ENCODE data around the gene NOC2L. TPM values are rescaled to one million over a fixed set of nuclear protein-coding genes. Genes with fewer than 3 reads are reported as not detected.

NOC2L gene
- total and polyA plus RNA-seq, 9 of the 15 experiments (the other 6 are each of a cell fraction or from before 2014, with no cell fraction given), result 4.0 to 410 (median 200) TPM

DNA sequence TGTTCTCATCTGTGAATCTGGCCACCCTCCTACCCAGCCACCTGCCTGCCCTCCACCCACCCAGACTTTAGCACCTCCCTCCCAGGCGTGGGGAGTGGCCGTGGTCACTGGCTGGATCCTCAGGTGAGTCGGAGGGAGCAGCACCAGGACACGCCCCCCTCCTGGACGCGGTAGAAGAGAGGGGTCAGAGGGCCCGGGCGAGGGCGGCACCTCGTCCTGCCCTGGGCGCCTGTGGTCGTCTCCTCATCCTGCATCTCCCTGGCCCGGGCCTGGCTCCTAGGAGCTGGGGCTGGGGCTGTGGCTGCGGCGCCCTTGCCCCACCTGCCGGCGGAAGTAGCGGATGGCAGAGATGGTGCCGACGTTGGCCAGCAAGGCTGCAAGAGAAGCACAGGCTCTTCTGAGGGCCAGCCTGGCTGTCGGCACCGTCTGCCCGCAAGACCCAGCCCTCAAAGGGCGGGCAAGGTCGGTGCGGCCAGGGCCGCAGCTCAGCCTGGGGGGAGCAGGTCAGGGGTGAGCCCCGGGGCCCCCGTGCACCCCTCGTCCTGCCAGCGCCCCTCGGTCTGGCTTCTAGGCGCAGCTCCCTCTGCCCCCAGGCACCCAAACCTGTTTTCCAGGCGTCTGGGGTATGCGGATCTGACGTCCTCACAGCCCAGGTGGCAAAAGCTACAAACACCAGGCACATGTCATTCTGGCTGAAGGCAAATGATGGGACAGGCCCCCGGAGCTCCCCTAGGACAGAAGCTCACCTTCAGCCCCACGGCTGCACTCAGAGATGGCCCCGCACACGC lies 17.0 kb upstream of the NOC2L start (continued):
- TF ChIP-seq, protein P1, sequence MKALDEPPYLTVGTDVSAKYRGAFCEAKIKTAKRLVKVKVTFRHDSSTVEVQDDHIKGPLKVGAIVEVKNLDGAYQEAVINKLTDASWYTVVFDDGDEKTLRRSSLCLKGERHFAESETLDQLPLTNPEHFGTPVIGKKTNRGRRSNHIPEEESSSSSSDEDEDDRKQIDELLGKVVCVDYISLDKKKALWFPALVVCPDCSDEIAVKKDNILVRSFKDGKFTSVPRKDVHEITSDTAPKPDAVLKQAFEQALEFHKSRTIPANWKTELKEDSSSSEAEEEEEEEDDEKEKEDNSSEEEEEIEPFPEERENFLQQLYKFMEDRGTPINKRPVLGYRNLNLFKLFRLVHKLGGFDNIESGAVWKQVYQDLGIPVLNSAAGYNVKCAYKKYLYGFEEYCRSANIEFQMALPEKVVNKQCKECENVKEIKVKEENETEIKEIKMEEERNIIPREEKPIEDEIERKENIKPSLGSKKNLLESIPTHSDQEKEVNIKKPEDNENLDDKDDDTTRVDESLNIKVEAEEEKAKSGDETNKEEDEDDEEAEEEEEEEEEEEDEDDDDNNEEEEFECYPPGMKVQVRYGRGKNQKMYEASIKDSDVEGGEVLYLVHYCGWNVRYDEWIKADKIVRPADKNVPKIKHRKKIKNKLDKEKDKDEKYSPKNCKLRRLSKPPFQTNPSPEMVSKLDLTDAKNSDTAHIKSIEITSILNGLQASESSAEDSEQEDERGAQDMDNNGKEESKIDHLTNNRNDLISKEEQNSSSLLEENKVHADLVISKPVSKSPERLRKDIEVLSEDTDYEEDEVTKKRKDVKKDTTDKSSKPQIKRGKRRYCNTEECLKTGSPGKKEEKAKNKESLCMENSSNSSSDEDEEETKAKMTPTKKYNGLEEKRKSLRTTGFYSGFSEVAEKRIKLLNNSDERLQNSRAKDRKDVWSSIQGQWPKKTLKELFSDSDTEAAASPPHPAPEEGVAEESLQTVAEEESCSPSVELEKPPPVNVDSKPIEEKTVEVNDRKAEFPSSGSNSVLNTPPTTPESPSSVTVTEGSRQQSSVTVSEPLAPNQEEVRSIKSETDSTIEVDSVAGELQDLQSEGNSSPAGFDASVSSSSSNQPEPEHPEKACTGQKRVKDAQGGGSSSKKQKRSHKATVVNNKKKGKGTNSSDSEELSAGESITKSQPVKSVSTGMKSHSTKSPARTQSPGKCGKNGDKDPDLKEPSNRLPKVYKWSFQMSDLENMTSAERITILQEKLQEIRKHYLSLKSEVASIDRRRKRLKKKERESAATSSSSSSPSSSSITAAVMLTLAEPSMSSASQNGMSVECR (CRISPR knock-in tag; IDR thresholded peaks at IDR 0.05), result peak; percentile 49; the same call in 1 of the 2 replicates
- TF ChIP-seq PHF21A (IDR thresholded peaks at IDR 0.05; ENCODE audit: borderline replicate concordance, low read depth) (peak; percentile 65; the same call in 1 of the 2 replicates), DACH1 (IDR thresholded peaks at IDR 0.05; ENCODE audit: partially characterized antibody) (no peak), SMAD2 (IDR thresholded peaks at IDR 0.05; ENCODE audit: low read depth, low read length) (no peak), PHF8 (IDR thresholded peaks at IDR 0.05; ENCODE audit: borderline replicate concordance, low read length) (no peak), ATF7 (IDR thresholded peaks at IDR 0.05) (0 out of 2 replicates have a peak, but pooled peaks have one; percentile 10), FIP1L1 (IDR thresholded peaks at IDR 0.05; ENCODE audit: low read depth, low read length, poor library complexity, severe bottlenecking) (peak; percentile 23)
- TF ChIP-seq, protein P2, sequence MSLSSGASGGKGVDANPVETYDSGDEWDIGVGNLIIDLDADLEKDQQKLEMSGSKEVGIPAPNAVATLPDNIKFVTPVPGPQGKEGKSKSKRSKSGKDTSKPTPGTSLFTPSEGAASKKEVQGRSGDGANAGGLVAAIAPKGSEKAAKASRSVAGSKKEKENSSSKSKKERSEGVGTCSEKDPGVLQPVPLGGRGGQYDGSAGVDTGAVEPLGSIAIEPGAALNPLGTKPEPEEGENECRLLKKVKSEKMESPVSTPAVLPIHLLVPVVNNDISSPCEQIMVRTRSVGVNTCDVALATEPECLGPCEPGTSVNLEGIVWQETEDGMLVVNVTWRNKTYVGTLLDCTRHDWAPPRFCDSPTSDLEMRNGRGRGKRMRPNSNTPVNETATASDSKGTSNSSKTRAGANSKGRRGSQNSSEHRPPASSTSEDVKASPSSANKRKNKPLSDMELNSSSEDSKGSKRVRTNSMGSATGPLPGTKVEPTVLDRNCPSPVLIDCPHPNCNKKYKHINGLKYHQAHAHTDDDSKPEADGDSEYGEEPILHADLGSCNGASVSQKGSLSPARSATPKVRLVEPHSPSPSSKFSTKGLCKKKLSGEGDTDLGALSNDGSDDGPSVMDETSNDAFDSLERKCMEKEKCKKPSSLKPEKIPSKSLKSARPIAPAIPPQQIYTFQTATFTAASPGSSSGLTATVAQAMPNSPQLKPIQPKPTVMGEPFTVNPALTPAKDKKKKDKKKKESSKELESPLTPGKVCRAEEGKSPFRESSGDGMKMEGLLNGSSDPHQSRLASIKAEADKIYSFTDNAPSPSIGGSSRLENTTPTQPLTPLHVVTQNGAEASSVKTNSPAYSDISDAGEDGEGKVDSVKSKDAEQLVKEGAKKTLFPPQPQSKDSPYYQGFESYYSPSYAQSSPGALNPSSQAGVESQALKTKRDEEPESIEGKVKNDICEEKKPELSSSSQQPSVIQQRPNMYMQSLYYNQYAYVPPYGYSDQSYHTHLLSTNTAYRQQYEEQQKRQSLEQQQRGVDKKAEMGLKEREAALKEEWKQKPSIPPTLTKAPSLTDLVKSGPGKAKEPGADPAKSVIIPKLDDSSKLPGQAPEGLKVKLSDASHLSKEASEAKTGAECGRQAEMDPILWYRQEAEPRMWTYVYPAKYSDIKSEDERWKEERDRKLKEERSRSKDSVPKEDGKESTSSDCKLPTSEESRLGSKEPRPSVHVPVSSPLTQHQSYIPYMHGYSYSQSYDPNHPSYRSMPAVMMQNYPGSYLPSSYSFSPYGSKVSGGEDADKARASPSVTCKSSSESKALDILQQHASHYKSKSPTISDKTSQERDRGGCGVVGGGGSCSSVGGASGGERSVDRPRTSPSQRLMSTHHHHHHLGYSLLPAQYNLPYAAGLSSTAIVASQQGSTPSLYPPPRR (CRISPR knock-in tag; IDR thresholded peaks at IDR 0.05; ENCODE audit: borderline replicate concordance), result no peak
- TF ChIP-seq, protein P3, sequence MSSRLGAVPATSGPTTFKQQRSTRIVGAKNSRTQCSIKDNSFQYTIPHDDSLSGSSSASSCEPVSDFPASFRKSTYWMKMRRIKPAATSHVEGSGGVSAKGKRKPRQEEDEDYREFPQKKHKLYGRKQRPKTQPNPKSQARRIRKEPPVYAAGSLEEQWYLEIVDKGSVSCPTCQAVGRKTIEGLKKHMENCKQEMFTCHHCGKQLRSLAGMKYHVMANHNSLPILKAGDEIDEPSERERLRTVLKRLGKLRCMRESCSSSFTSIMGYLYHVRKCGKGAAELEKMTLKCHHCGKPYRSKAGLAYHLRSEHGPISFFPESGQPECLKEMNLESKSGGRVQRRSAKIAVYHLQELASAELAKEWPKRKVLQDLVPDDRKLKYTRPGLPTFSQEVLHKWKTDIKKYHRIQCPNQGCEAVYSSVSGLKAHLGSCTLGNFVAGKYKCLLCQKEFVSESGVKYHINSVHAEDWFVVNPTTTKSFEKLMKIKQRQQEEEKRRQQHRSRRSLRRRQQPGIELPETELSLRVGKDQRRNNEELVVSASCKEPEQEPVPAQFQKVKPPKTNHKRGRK (tag; IDR thresholded peaks at IDR 0.05), result no peak
- TF ChIP-seq, protein P4, sequence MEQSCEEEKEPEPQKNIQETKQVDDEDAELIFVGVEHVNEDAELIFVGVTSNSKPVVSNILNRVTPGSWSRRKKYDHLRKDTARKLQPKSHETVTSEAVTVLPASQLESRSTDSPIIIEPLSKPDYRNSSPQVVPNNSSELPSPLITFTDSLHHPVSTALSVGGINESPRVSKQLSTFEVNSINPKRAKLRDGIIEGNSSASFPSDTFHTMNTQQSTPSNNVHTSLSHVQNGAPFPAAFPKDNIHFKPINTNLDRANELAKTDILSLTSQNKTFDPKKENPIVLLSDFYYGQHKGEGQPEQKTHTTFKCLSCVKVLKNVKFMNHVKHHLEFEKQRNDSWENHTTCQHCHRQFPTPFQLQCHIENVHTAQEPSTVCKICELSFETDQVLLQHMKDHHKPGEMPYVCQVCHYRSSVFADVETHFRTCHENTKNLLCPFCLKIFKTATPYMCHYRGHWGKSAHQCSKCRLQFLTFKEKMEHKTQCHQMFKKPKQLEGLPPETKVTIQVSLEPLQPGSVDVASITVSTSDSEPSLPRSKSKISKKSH (CRISPR knock-in tag; IDR thresholded peaks at IDR 0.05), result no peak
- TF ChIP-seq, protein P5, sequence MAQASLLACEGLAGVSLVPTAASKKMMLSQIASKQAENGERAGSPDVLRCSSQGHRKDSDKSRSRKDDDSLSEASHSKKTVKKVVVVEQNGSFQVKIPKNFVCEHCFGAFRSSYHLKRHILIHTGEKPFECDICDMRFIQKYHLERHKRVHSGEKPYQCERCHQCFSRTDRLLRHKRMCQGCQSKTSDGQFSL (CRISPR knock-in tag; IDR thresholded peaks at IDR 0.05), result peak; percentile 73; the same call in 1 of the 2 replicates
- TF ChIP-seq, protein P5 (tag; IDR thresholded peaks at IDR 0.05), result no peak
